Pons (tissue), 1 donor: Measurements from ENCODE around the gene ELN.

Source experiments
- DNase-seq: peaks from one replicate; pipeline ENCODE4 v3.0.0-alpha.2; 2016; ENCODE audit warnings: low spot score

Gene ELN

GRCh38 chr7:74025730-74026129 is 2.2 kb upstream of the ELN start:
- DNase-seq, result no peak

GRCh38 chr7:74026406-74026902 is 1.5 kb upstream of the ELN start:
- DNase-seq, result no peak

GRCh38 chr7:74026903-74027682 is 880 bp upstream of the ELN start:
- DNase-seq, result peak; percentile 81

GRCh38 chr7:74028321-74028838 is 407 bp downstream of the ELN start:
- no peak for DNase-seq

GRCh38 chr7:74029089-74029785 is 1.3 kb downstream of the ELN start:
- no peak for DNase-seq

- DNase-seq, result peak; percentile 54
Measured at GRCh38 chr7:74029991-74030415, 2.0 kb downstream of the ELN start.

- no peak for DNase-seq
Measured at GRCh38 chr7:74030861-74031260, 2.9 kb downstream of the ELN start.

- DNase-seq, result no peak
Measured at GRCh38 chr7:74031403-74032190, 3.6 kb downstream of the ELN start.

GRCh38 chr7:74032191-74032490 is 4.2 kb downstream of the ELN start:
- peak; percentile 76 for DNase-seq

GRCh38 chr7:74032624-74033371 is 4.8 kb downstream of the ELN start:
- DNase-seq, result no peak

GRCh38 chr7:74033372-74034311 is 5.7 kb downstream of the ELN start:
- DNase-seq, result peak; percentile 60

- DNase-seq, result no peak
Measured at GRCh38 chr7:74037609-74038008, 9.6 kb downstream of the ELN start.

- no peak for DNase-seq
Measured at GRCh38 chr7:74038194-74038961, 10.4 kb downstream of the ELN start.

GRCh38 chr7:74039337-74039736 is 11.4 kb downstream of the ELN start:
- DNase-seq, result peak; percentile 34

GRCh38 chr7:74040101-74040790 is 12.3 kb downstream of the ELN start:
- no peak for DNase-seq

GRCh38 chr7:74040791-74041520 is 13.0 kb downstream of the ELN start:
- DNase-seq, result no peak

GRCh38 chr7:74042746-74043522 is 15.0 kb downstream of the ELN start:
- peak; percentile 63 for DNase-seq

GRCh38 chr7:74043523-74043951 is 15.6 kb downstream of the ELN start:
- DNase-seq, result no peak
